Measurements from ENCODE around the gene DEPP1. TPM values are rescaled to one million over a fixed set of nuclear protein-coding genes. Genes with fewer than 3 reads are reported as not detected.
A peak's percentile ranks its signal among the peaks of the same experiment; 100 is the strongest.

Gene DEPP1
- total and polyA plus RNA-seq, 2 experiments from 2014 or later = 0.37 to 1.3 TPM

GRCh38 chr10:44932517-44933450, 45.8 kb downstream of the DEPP1 start:
- H3K9me3 Mint-ChIP-seq = peaks cover 7% of the 10 kb centered on the region; the same call in 2 of the 3 replicates
- peaks cover 3% of the 10 kb centered on the region; the same call in 2 of the 3 replicates for H3K4me1 Mint-ChIP-seq
- Histone ChIP-seq H3K4me1 (ENCODE audit: insufficient read depth) (peaks cover 6% of the 10 kb centered on the region; the same call in 1 of the 2 replicates), H4K20me1 (replicated peaks; ENCODE audit: insufficient read depth) (no peaks in the 10 kb centered on the region), H3F3A (replicated peaks; ENCODE audit: low read depth) (no peaks in the 10 kb centered on the region), H3K36me3 (ENCODE audit: insufficient read depth) (no peaks in the 10 kb centered on the region), H2AFZ (peak overlapping the region; percentile 76; the same call in 1 of the 2 replicates), H3K27ac (ENCODE audit: low read depth) (no peak overlapping the region), H3K79me2 (replicated peaks; ENCODE audit: insufficient read depth) (no peaks in the 10 kb centered on the region), H3K4me2 (no peak overlapping the region), H3K27me3 (ENCODE audit: insufficient read depth) (no peaks in the 10 kb centered on the region), H3K4me3 (no peak overlapping the region), H3K9me2 (ENCODE audit: insufficient read depth) (no peaks in the 10 kb centered on the region; the same call in 1 of the 2 replicates)
- peak; percentile 98 for ATAC-seq
- no peak overlapping the region for H3K4me3 Mint-ChIP-seq
- peak; percentile 95 for DNase-seq (ENCODE audit: low spot score)
- TF ChIP-seq ZNF462 (CRISPR knock-in tag; IDR thresholded peaks at IDR 0.05) = peak; percentile 52
- peak; percentile 32; the same call in 1 of the 2 replicates for TF ChIP-seq CREB1 (CRISPR knock-in tag; IDR thresholded peaks at IDR 0.05; ENCODE audit: low read depth)
- no peak for TF ChIP-seq ZNF331 (CRISPR knock-in tag; IDR thresholded peaks at IDR 0.05; ENCODE audit: low read depth)
- TF ChIP-seq CTCF (conservative IDR thresholded peaks at IDR 0.05; ENCODE audit: low read depth in 2 of 2) = peak; percentile 89 to 99
- no peak for TF ChIP-seq REST (IDR thresholded peaks at IDR 0.05; ENCODE audit: unreplicated experiment)
- H3K27me3 Mint-ChIP-seq (ENCODE audit: insufficient read depth, low read depth, poor library complexity) = peaks cover 4% of the 10 kb centered on the region
- no peak overlapping the region for H3K27ac Mint-ChIP-seq
- H3K36me3 Mint-ChIP-seq (ENCODE audit: low read depth) = no peaks in the 10 kb centered on the region
